Adrenal gland (tissue), 5 donors: Measurements from ENCODE around the gene PEPD.

Experiments used
- POLR2A ChIP-seq, 2 donors: fragments of 450-650 bp; IDR thresholded peaks; one replicate each; pipeline ENCODE4 v1.6.1; 2017; ENCODE audit warnings: antibody characterized with exemption in 2 of 2, mild to moderate bottlenecking in 2 of 2, moderate library complexity in 1 of 2
- TF ChIP-seq, protein P1 (sequence below), 6 experiments: fragments of 450-650 bp in 4 of 6; fragments of 200-600 bp in 2 of 6; sonication (generic) in 1 of 6; IDR thresholded peaks; 1 replicate in 5 of 6; 2 replicates in 1 of 6; pipeline versions ENCODE4 v1.5.1 to v1.8.0; 2016 to 2021; ENCODE audit warnings: antibody characterized with exemption in 6 of 6, mild to moderate bottlenecking in 2 of 6, moderate library complexity in 1 of 6
- donor health status: DM: no; HTN: no; CAD: no.

DNA sequence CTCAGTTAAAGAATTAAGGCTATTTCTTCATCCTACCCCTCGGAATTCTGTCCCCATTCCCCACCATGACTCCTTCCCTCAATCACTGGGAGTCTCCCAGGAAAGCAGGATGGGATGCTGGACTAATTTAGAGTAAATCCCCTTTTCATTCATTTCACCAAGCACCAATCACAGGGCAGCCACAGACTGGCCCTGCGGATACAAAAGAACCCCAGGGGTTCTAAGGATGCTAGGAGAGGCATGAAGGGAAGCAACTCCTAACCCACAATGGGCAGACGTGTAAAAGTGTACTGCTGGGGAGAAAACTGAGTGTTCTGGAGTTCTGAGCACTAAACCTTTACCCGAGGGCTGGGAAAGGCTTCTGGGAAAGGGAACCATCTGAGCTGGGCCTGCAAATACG lies 3.0 kb downstream of the PEPD start:
- TF ChIP-seq, protein P1, sequence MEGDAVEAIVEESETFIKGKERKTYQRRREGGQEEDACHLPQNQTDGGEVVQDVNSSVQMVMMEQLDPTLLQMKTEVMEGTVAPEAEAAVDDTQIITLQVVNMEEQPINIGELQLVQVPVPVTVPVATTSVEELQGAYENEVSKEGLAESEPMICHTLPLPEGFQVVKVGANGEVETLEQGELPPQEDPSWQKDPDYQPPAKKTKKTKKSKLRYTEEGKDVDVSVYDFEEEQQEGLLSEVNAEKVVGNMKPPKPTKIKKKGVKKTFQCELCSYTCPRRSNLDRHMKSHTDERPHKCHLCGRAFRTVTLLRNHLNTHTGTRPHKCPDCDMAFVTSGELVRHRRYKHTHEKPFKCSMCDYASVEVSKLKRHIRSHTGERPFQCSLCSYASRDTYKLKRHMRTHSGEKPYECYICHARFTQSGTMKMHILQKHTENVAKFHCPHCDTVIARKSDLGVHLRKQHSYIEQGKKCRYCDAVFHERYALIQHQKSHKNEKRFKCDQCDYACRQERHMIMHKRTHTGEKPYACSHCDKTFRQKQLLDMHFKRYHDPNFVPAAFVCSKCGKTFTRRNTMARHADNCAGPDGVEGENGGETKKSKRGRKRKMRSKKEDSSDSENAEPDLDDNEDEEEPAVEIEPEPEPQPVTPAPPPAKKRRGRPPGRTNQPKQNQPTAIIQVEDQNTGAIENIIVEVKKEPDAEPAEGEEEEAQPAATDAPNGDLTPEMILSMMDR (IDR thresholded peaks at IDR 0.05), result no peak
- no peak for TF ChIP-seq POLR2A (IDR thresholded peaks at IDR 0.05)
